BLaER1 treated with 17β-estradiol and CSF1 and Interleukin-3, amounts not matched to agents 10 nM and 100 nM (cell line): ENCODE measurements around the gene PCDHGC5.

Experiments
- H3K27ac ChIP-seq, 11 experiments: shearing (Covaris generic); formaldehyde crosslinking; 2 replicates each; pipeline ENCODE4 v1.8.1; 2022
- H3K27me3 ChIP-seq, 11 experiments: shearing (Covaris generic); formaldehyde crosslinking; 2 replicates each; pipeline ENCODE4 v1.8.1; 2022
- H3K36me3 ChIP-seq, 11 experiments: shearing (Covaris generic); formaldehyde crosslinking; 2 replicates each; pipeline ENCODE4 v1.8.1; 2022
- H3K4me1 ChIP-seq, 10 experiments: shearing (Covaris generic); formaldehyde crosslinking; 2 replicates each; pipeline ENCODE4 v1.8.1; 2022
- H3K4me2 ChIP-seq, 11 experiments: shearing (Covaris generic); formaldehyde crosslinking; 2 replicates each; pipeline ENCODE4 v1.8.1; 2022
- H3K4me3 ChIP-seq, 10 experiments: shearing (Covaris generic); formaldehyde crosslinking; 2 replicates each; pipeline ENCODE4 v1.8.1; 2022
- H3K9ac ChIP-seq, 11 experiments: shearing (Covaris generic); formaldehyde crosslinking; 2 replicates each; pipeline ENCODE4 v1.8.1; 2022
- H3K9me3 ChIP-seq, 11 experiments: shearing (Covaris generic); formaldehyde crosslinking; replicated peaks in 1 of 11; 2 replicates each; pipeline ENCODE4 v1.8.1; 2022
- H4K20me1 ChIP-seq, 11 experiments: shearing (Covaris generic); formaldehyde crosslinking; 2 replicates each; pipeline ENCODE4 v1.8.1; 2022
- Cebpa-rat ChIP-seq, 11 experiments: shearing (Covaris generic); IDR thresholded peaks; 2 replicates each; pipeline ENCODE4 v1.8.1; 2022

The PCDHGC5 gene

GRCh38 chr5:141492168-141492885 is 3.4 kb downstream of the PCDHGC5 start:
- Histone ChIP-seq H3K27ac (peak overlapping the region; percentile 69 to 97 (median 92); a peak in 21 of 22 replicates), H3K4me2 (peak overlapping the region; percentile 93 to 99 (median 97)), H3K4me3 (peak overlapping the region; percentile 52 to 77 (median 62)), H3K4me1 (peaks cover 90 to 100% (median 100%) of the 10 kb centered on the region in 10 experiments), H3K9me3 (no peaks in the 10 kb centered on the region; a peak in 1 of 22 replicates), H3K36me3 (peaks cover 0 to 62% (median 43%) of the 10 kb centered on the region in 11 experiments; a peak in 20 of 22 replicates), H4K20me1 (peaks cover 0 to 38% (median 25%) of the 10 kb centered on the region in 11 experiments; a peak in 13 of 22 replicates), H3K27me3 (no peaks in the 10 kb centered on the region), H3K9ac (peak overlapping the region; percentile 80 to 90 (median 86))
- TF ChIP-seq Cebpa-rat (IDR thresholded peaks at IDR 0.05) = no peak

GRCh38 chr5:141493500-141494422 is 4.9 kb downstream of the PCDHGC5 start:
- Histone ChIP-seq H3K4me2 (peak overlapping the region; percentile 93 to 99 (median 97)), H3K9me3 (no peaks in the 10 kb centered on the region), H3K27ac (peak overlapping the region in 10 of 11 experiments; percentile 81 to 97 (median 93); a peak in 20 of 22 replicates), H3K36me3 (peaks cover 3 to 60% (median 43%) of the 10 kb centered on the region in 11 experiments; a peak in 19 of 22 replicates), H4K20me1 (peaks cover 0 to 25% (median 14%) of the 10 kb centered on the region in 11 experiments; a peak in 10 of 22 replicates), H3K9ac (peak overlapping the region; percentile 80 to 90 (median 86); a peak in 19 of 22 replicates), H3K27me3 (no peaks in the 10 kb centered on the region), H3K4me1 (peaks cover 76 to 99% (median 98%) of the 10 kb centered on the region in 10 experiments), H3K4me3 (peak overlapping the region in 8 of 10 experiments; percentile 52 to 77 (median 60); a peak in 12 of 20 replicates)
- TF ChIP-seq Cebpa-rat (IDR thresholded peaks at IDR 0.05) = no peak

GRCh38 chr5:141494761-141495452 is 6.0 kb downstream of the PCDHGC5 start:
- Histone ChIP-seq H3K4me1 (peaks cover 64 to 97% (median 91%) of the 10 kb centered on the region in 10 experiments), H3K9ac (peak overlapping the region; percentile 73 to 90 (median 86)), H4K20me1 (peaks cover 0 to 16% (median 6%) of the 10 kb centered on the region in 11 experiments; a peak in 9 of 22 replicates), H3K4me3 (peak overlapping the region; percentile 42 to 77 (median 55)), H3K27me3 (no peaks in the 10 kb centered on the region), H3K9me3 (no peaks in the 10 kb centered on the region), H3K27ac (peak overlapping the region; percentile 48 to 97 (median 92)), H3K4me2 (peak overlapping the region; percentile 93 to 99 (median 97)), H3K36me3 (peaks cover 7 to 60% (median 42%) of the 10 kb centered on the region in 11 experiments; a peak in 19 of 22 replicates)
- TF ChIP-seq Cebpa-rat (IDR thresholded peaks at IDR 0.05) = no peak

GRCh38 chr5:141495453-141495811 is 6.6 kb downstream of the PCDHGC5 start:
- Histone ChIP-seq H3K27me3 (no peaks in the 10 kb centered on the region), H3K4me1 (peaks cover 60 to 91% (median 86%) of the 10 kb centered on the region in 10 experiments), H3K36me3 (peaks cover 8 to 59% (median 38%) of the 10 kb centered on the region in 11 experiments; a peak in 18 of 22 replicates), H3K9ac (peak overlapping the region; percentile 73 to 90 (median 86); a peak in 21 of 22 replicates), H3K27ac (peak overlapping the region; percentile 48 to 97 (median 92); a peak in 21 of 22 replicates), H3K4me2 (peak overlapping the region; percentile 93 to 99 (median 97)), H3K4me3 (peak overlapping the region; percentile 42 to 77 (median 55)), H4K20me1 (peaks cover 0 to 11% (median under 1%) of the 10 kb centered on the region in 11 experiments; a peak in 8 of 22 replicates), H3K9me3 (no peaks in the 10 kb centered on the region)
- no peak for TF ChIP-seq Cebpa-rat (IDR thresholded peaks at IDR 0.05)

GRCh38 chr5:141496038-141496437 is 7.2 kb downstream of the PCDHGC5 start:
- peaks cover 0 to 5% (median 0%) of the 10 kb centered on the region in 11 experiments; a peak in 4 of 22 replicates for H4K20me1 ChIP-seq
- peak overlapping the region in 10 of 11 experiments; percentile 82 to 90 (median 86); a peak in 19 of 22 replicates for H3K9ac ChIP-seq
- H3K4me2 ChIP-seq = peak overlapping the region; percentile 93 to 99 (median 97)
- H3K27me3 ChIP-seq = no peaks in the 10 kb centered on the region
- H3K9me3 ChIP-seq = no peaks in the 10 kb centered on the region
- H3K36me3 ChIP-seq = peaks cover 7 to 58% (median 34%) of the 10 kb centered on the region in 11 experiments; a peak in 18 of 22 replicates
- TF ChIP-seq Cebpa-rat (IDR thresholded peaks at IDR 0.05) = no peak
- H3K4me1 ChIP-seq = peaks cover 55 to 85% (median 79%) of the 10 kb centered on the region in 10 experiments
- peak overlapping the region in 10 of 11 experiments; percentile 24 to 97 (median 93); a peak in 20 of 22 replicates for H3K27ac ChIP-seq
- peak overlapping the region in 9 of 10 experiments; percentile 46 to 77 (median 55); a peak in 18 of 20 replicates for H3K4me3 ChIP-seq

GRCh38 chr5:141501761-141502160 is 12.9 kb downstream of the PCDHGC5 start:
- Histone ChIP-seq H3K9ac (peak overlapping the region in 1 of 11 experiments; percentile 33; a peak in 2 of 22 replicates), H3K4me1 (peaks cover 41 to 83% (median 74%) of the 10 kb centered on the region in 10 experiments), H4K20me1 (no peaks in the 10 kb centered on the region), H3K27ac (peak overlapping the region in 8 of 11 experiments; percentile 12 to 100 (median 44); a peak in 13 of 22 replicates), H3K36me3 (peaks cover 17 to 96% (median 71%) of the 10 kb centered on the region in 11 experiments; a peak in 19 of 22 replicates), H3K4me2 (0 out of 22 replicates have a peak overlapping the region, but pooled peaks of 2 of the 11 experiments have one; percentile 4 to 16), H3K9me3 (no peaks in the 10 kb centered on the region), H3K4me3 (no peak overlapping the region), H3K27me3 (no peaks in the 10 kb centered on the region)
- TF ChIP-seq Cebpa-rat (IDR thresholded peaks at IDR 0.05) = no peak

GRCh38 chr5:141503681-141504080 is 14.8 kb downstream of the PCDHGC5 start:
- Histone ChIP-seq H3K9ac (peak overlapping the region in 7 of 11 experiments; percentile 19 to 99 (median 97); a peak in 11 of 22 replicates), H3K4me3 (no peak overlapping the region), H3K36me3 (peaks cover 10 to 81% (median 55%) of the 10 kb centered on the region in 11 experiments; a peak in 19 of 22 replicates), H3K9me3 (no peaks in the 10 kb centered on the region), H3K4me2 (peak overlapping the region; percentile 56 to 97 (median 94)), H3K27me3 (no peaks in the 10 kb centered on the region), H3K4me1 (peaks cover 61 to 84% (median 74%) of the 10 kb centered on the region in 10 experiments), H3K27ac (peak overlapping the region in 9 of 11 experiments; percentile 25 to 100 (median 100); a peak in 17 of 22 replicates), H4K20me1 (no peaks in the 10 kb centered on the region)
- TF ChIP-seq Cebpa-rat (IDR thresholded peaks at IDR 0.05) = no peak
